HUDEP-2 (cell line): ENCODE data around the gene MAP2.
"Not testable (repeated sequence)": the region's sequence is repeated elsewhere in the genome, so short reads cannot be mapped to it uniquely, and the experiment has no call there.

Experiments used
- DNase-seq, 76 experiments: peaks; one replicate each; lab custom pipeline; 2025; ENCODE audit not compliant: unreplicated experiment in 76 of 76; lab: John Stamatoyannopoulos, UW

The MAP2 gene

GRCh38 chr2:209584472-209584871 lies 160.6 kb downstream of the MAP2 start:
- DNase-seq = no peak

GRCh38 chr2:209584915-209585314 lies 161.1 kb downstream of the MAP2 start:
- no peak for DNase-seq

GRCh38 chr2:209591021-209591420 lies 167.2 kb downstream of the MAP2 start:
- DNase-seq = no peak

- no peak for DNase-seq
These were observed 168.3 kb downstream of the MAP2 start for GRCh38 chr2:209592106-209592505.

GRCh38 chr2:209593930-209594329 lies 170.1 kb downstream of the MAP2 start:
- DNase-seq = no peak

GRCh38 chr2:209596262-209596661 lies 172.4 kb downstream of the MAP2 start:
- DNase-seq = no peak

- not testable (repeated sequence) for DNase-seq
These were observed 174.4 kb downstream of the MAP2 start for GRCh38 chr2:209598227-209598626.

GRCh38 chr2:209600341-209601171 lies 176.7 kb downstream of the MAP2 start:
- DNase-seq = no peak

- DNase-seq = no peak
These were observed 177.7 kb downstream of the MAP2 start for GRCh38 chr2:209601497-209601896.

- no peak for DNase-seq
These were observed 178.4 kb downstream of the MAP2 start for GRCh38 chr2:209602259-209602658.

- DNase-seq = no peak
These were observed 185.7 kb downstream of the MAP2 start for GRCh38 chr2:209609531-209609930.

GRCh38 chr2:209610631-209611030 lies 186.8 kb downstream of the MAP2 start:
- DNase-seq = no peak

GRCh38 chr2:209613649-209614305 lies 189.9 kb downstream of the MAP2 start:
- no peak for DNase-seq

- no peak for DNase-seq
These were observed 191.0 kb downstream of the MAP2 start for GRCh38 chr2:209614690-209615369.

GRCh38 chr2:209619782-209620181 lies 195.9 kb downstream of the MAP2 start:
- DNase-seq = no peak

- no peak for DNase-seq
These were observed 200.5 kb downstream of the MAP2 start for GRCh38 chr2:209624192-209624938.

- DNase-seq = no peak
These were observed 205.8 kb downstream of the MAP2 start for GRCh38 chr2:209629597-209629996.

- DNase-seq = no peak
These were observed 210.1 kb downstream of the MAP2 start for GRCh38 chr2:209633911-209634310.

GRCh38 chr2:209636076-209636475 lies 212.2 kb downstream of the MAP2 start:
- DNase-seq = no peak

GRCh38 chr2:209637293-209637692 lies 213.4 kb downstream of the MAP2 start:
- DNase-seq = no peak

GRCh38 chr2:209638346-209638745 lies 214.5 kb downstream of the MAP2 start:
- DNase-seq = no peak
